ENCODE results near the gene KCNH2. TPM values are rescaled to one million over a fixed set of nuclear protein-coding genes. Genes with fewer than 3 reads are reported as not detected.
A peak's percentile ranks its signal among the peaks of the same experiment; 100 is the strongest.

KCNH2 gene
- total RNA-seq, 2 experiments from 2014 or later, result 5.8 to 7.5 TPM

DNA sequence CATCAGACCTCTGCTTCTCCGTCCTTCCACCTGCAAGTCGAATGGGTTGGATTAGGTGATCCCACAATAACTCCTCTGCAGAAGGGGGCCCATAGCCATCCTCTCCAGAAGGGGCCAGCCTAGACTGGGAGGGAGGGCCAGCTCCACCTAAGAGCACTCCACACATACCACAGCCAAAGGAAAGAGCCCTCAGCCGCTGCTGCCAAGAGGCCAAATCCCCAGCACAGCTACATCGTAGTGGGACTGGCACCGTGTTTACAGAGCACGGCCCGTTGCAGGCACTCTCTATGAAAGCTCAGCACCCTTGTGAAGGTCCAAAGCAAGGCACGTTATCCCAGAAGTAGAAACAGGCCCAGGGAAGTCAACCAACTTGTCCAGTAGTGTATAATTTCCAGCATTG lies 5.4 kb downstream of the KCNH2 start:
- CTCF ChIA-PET (ENCODE audit: unreplicated experiment), result no interaction called here
- H3K79me2 ChIP-seq (ENCODE audit: insufficient read depth, low read depth, low read length), result no peaks in the 10 kb centered on the region
- H3K4me3 ChIP-seq (ENCODE audit: low read depth, low read length, poor library complexity, severe bottlenecking), result no peak overlapping the region
- intact Hi-C loops (cut with micrococcal nuclease; ENCODE audit: unreplicated experiment), result loop anchor here (10.0 kb wide), 2 partner anchors 112 to 598 kb away; partner anchors contain the start of genes AGAP3, FASTK, TMUB1 and ZNF775
- no peaks in the 10 kb centered on the region for H3K9me2 ChIP-seq (ENCODE audit: insufficient read depth, low read length)
- BruUV-seq (replicated peaks), result no TSS peak
- H3K27ac ChIP-seq (ENCODE audit: low read depth, low read length, poor library complexity, severe bottlenecking), result peak overlapping the region; percentile 84
- DNase-seq (ENCODE audit: low spot score), result no peak
- H3K9me3 ChIP-seq (ENCODE audit: low read length), result no peaks in the 10 kb centered on the region
- H3K4me1 ChIP-seq (ENCODE audit: insufficient read depth, low read length, poor library complexity, severe bottlenecking), result peaks cover 53% of the 10 kb centered on the region
- H3K36me3 ChIP-seq (ENCODE audit: insufficient read depth, low read length), result no peaks in the 10 kb centered on the region
- TF ChIP-seq EZH2phosphoT487 (IDR thresholded peaks at IDR 0.05; ENCODE audit: borderline replicate concordance, low read depth, low read length), result no peak
- TF ChIP-seq, protein P1, sequence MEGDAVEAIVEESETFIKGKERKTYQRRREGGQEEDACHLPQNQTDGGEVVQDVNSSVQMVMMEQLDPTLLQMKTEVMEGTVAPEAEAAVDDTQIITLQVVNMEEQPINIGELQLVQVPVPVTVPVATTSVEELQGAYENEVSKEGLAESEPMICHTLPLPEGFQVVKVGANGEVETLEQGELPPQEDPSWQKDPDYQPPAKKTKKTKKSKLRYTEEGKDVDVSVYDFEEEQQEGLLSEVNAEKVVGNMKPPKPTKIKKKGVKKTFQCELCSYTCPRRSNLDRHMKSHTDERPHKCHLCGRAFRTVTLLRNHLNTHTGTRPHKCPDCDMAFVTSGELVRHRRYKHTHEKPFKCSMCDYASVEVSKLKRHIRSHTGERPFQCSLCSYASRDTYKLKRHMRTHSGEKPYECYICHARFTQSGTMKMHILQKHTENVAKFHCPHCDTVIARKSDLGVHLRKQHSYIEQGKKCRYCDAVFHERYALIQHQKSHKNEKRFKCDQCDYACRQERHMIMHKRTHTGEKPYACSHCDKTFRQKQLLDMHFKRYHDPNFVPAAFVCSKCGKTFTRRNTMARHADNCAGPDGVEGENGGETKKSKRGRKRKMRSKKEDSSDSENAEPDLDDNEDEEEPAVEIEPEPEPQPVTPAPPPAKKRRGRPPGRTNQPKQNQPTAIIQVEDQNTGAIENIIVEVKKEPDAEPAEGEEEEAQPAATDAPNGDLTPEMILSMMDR (conservative IDR thresholded peaks at IDR 0.05; ENCODE audit: low read length), result no peak
- no peaks in the 10 kb centered on the region for H4K20me1 ChIP-seq (ENCODE audit: insufficient read depth, low read length)
- POLR2A ChIA-PET, result no interaction called here
- H3K4me2 ChIP-seq (ENCODE audit: low read length), result no peak overlapping the region
- H2AFZ ChIP-seq (ENCODE audit: low read length), result no peak overlapping the region

DNA sequence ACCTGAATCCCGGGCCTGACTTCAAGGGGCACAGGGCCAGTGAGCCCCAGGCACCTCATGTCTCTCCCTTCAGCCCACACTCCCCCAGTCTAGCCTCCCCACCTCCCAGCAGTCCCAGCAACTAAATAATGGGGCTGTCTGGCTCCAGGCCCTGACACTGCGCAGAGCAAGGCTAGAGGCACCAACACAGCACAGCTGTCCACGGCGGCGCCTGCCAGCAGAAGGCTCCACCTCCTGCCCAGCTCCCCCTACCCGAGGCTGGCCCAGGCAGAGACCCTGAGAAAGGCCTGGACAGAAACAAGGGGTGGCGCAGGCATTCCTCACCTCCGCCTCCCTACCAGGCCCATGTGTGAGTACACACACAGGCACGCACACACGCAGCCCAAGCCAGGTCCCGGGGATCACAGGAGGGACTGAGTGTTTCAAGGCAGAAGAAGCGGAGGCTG lies 6.1 kb downstream of the KCNH2 start:
- Histone ChIP-seq H3K27ac (ENCODE audit: low read depth, low read length, poor library complexity, severe bottlenecking) (no peak overlapping the region), H2AFZ (ENCODE audit: low read length) (no peak overlapping the region), H4K20me1 (ENCODE audit: insufficient read depth, low read length) (no peaks in the 10 kb centered on the region), H3K79me2 (ENCODE audit: insufficient read depth, low read depth, low read length) (no peaks in the 10 kb centered on the region), H3K9me3 (ENCODE audit: low read length) (no peaks in the 10 kb centered on the region), H3K9me2 (ENCODE audit: insufficient read depth, low read length) (no peaks in the 10 kb centered on the region), H3K4me2 (ENCODE audit: low read length) (no peak overlapping the region), H3K36me3 (ENCODE audit: insufficient read depth, low read length) (no peaks in the 10 kb centered on the region), H3K4me1 (ENCODE audit: insufficient read depth, low read length, poor library complexity, severe bottlenecking) (peaks cover 49% of the 10 kb centered on the region), H3K4me3 (ENCODE audit: low read depth, low read length, poor library complexity, severe bottlenecking) (no peak overlapping the region)
- intact Hi-C loops (cut with micrococcal nuclease; ENCODE audit: unreplicated experiment), result loop anchor here (10.0 kb wide), 2 partner anchors 113 to 597 kb away; partner anchors contain the start of genes AGAP3, FASTK, TMUB1 and ZNF775
- BruUV-seq (replicated peaks), result no TSS peak
- no peak for DNase-seq (ENCODE audit: low spot score)
- CTCF ChIA-PET (ENCODE audit: unreplicated experiment), result no interaction called here
- POLR2A ChIA-PET, result no interaction called here
- TF ChIP-seq, protein P1 (conservative IDR thresholded peaks at IDR 0.05; ENCODE audit: low read length), result no peak
- TF ChIP-seq EZH2phosphoT487 (IDR thresholded peaks at IDR 0.05; ENCODE audit: borderline replicate concordance, low read depth, low read length), result no peak

DNA sequence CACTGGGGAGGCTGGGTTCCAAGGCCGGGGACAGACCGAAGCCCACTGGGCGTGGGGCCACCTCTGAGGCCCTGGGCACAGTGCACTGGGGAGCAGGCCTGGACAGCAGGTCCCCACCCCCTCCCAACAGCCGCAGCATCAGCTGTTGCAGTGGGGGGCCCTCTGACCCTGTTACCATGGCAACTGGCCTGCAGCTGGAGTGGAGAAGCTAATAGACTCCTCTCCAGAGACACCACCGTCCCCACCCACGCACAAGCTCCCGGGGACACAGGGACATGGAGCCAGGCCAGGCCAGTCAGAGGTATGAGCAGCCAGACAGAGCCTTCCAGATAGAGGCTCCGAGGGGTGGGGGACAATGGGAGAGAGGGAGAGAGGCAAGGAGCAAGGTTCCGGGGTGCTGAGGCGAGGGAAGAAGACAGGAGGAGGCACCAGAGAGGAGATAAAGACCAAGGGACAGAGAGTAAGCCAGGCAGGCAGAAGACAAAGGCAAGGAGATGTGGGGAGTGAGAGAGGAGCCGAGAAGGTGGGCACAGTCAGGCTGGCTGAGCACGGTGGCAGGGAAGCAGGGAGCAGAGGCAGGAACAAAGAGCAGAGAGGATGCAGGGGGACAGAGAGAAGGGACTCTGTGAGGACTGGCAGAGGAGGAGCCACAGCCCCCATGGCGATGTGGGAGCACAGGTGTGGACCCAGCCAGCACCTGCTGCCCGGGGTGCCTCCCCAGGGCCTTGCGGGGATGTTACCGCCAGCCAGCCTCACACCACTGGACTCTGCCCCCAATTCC lies 6.7 kb downstream of the KCNH2 start:
- Histone ChIP-seq H2AFZ (ENCODE audit: low read length) (no peak overlapping the region), H3K4me2 (ENCODE audit: low read length) (0 out of 2 replicates have a peak overlapping the region, but pooled peaks have one; percentile 6), H3K9me2 (ENCODE audit: insufficient read depth, low read length) (no peaks in the 10 kb centered on the region), H3K79me2 (ENCODE audit: insufficient read depth, low read depth, low read length) (no peaks in the 10 kb centered on the region), H4K20me1 (ENCODE audit: insufficient read depth, low read length) (no peaks in the 10 kb centered on the region), H3K4me3 (ENCODE audit: low read depth, low read length, poor library complexity, severe bottlenecking) (no peak overlapping the region), H3K27ac (ENCODE audit: low read depth, low read length, poor library complexity, severe bottlenecking) (no peak overlapping the region), H3K36me3 (ENCODE audit: insufficient read depth, low read length) (no peaks in the 10 kb centered on the region), H3K9me3 (ENCODE audit: low read length) (no peaks in the 10 kb centered on the region), H3K4me1 (ENCODE audit: insufficient read depth, low read length, poor library complexity, severe bottlenecking) (peaks cover 43% of the 10 kb centered on the region)
- peak; percentile 37 for DNase-seq (ENCODE audit: low spot score)
- CTCF ChIA-PET (ENCODE audit: unreplicated experiment), result no interaction called here
- POLR2A ChIA-PET, result interaction anchor here (0.5 to 0.6 kb wide), 2 partner anchors 58 to 123 kb away, joined by 3 to 4 read pairs; no protein-coding TSS in a partner anchor
- no TSS peak for BruUV-seq (replicated peaks)
- intact Hi-C loops (cut with micrococcal nuclease; ENCODE audit: unreplicated experiment), result loop anchor here (10.0 kb wide), 2 partner anchors 113 to 597 kb away; partner anchors contain the start of genes AGAP3, FASTK, TMUB1 and ZNF775
- TF ChIP-seq EZH2phosphoT487 (IDR thresholded peaks at IDR 0.05; ENCODE audit: borderline replicate concordance, low read depth, low read length), result no peak
- TF ChIP-seq, protein P1 (conservative IDR thresholded peaks at IDR 0.05; ENCODE audit: low read length), result no peak
